Cardiac muscle cell (in vitro differentiated cells and primary cell): ENCODE measurements around the gene STX8. TPM values are rescaled to one million over a fixed set of nuclear protein-coding genes. Genes with fewer than 3 reads are reported as not detected.
"Not testable (repeated sequence)": the region's sequence is repeated elsewhere in the genome, so short reads cannot be mapped to it uniquely, and the experiment has no call there.

ENCODE experiments used
- DNase-seq, 2 donors: peaks; one replicate each; pipeline versions ENCODE4 v3.0.0 to v3.0.0-alpha.2; 2010 to 2017; ENCODE audit warnings: low read depth in 1 of 2, low spot score in 1 of 2
- H3K27ac ChIP-seq: fragments of 200-600 bp; sonication (generic); 2 replicates; pipeline ENCODE4 v1.5.1; 2016
- H3K27me3 ChIP-seq: fragments of 200-600 bp; sonication (generic); 2 replicates; pipeline ENCODE4 v1.6.0; 2016; ENCODE audit warnings: control low read depth
- H3K36me3 ChIP-seq: fragments of 200-600 bp; sonication (generic); 2 replicates; pipeline ENCODE4 v1.5.1; 2016; ENCODE audit warnings: control low read depth
- H3K4me1 ChIP-seq: fragments of 200-600 bp; sonication (generic); 2 replicates; pipeline ENCODE4 v1.8.1; 2017; ENCODE audit warnings: low read depth, mild to moderate bottlenecking, mixed run types
- H3K4me3 ChIP-seq: fragments of 200-600 bp; sonication (generic); 2 replicates; pipeline ENCODE4 v1.5.1; 2016; ENCODE audit warnings: mild to moderate bottlenecking
- H3K9me3 ChIP-seq: fragments of 200-600 bp; sonication (generic); 2 replicates; pipeline ENCODE4 v1.5.1; 2017; ENCODE audit warnings: low read depth, mild to moderate bottlenecking, control low read depth
- CTCF ChIP-seq: IDR thresholded peaks from 2 replicates; pipeline ENCODE4 v1.5.1; 2012; ENCODE audit warnings: low read depth, mild to moderate bottlenecking, low read length
- polyA plus RNA-seq: library from polyadenylated mRNA; unstranded; fragments of >200 nt; fragmentation: Nextera tagmentation; extraction: Ambion mirVana; gene quantifications from 2 replicates; pipeline ENCODE4 v1.2.1, GENCODE V29; 2016
- total RNA-seq: library from RNA; depleted of rRNA; stranded (reverse); fragments of >200 nt; gene quantifications from 2 replicates; pipeline ENCODE4 v1.2.3, GENCODE V29; 2016

The STX8 gene
- total and polyA plus RNA-seq, 2 experiments from 2014 or later: 46.9 to 95.2 TPM

GRCh38 chr17:9456330-9456729 is 119.3 kb downstream of the STX8 start:
- Histone ChIP-seq H3K27ac (no peak overlapping the region), H3K36me3 (no peaks in the 10 kb centered on the region), H3K9me3 (no peaks in the 10 kb centered on the region), H3K4me3 (no peak overlapping the region), H3K4me1 (no peaks in the 10 kb centered on the region), H3K27me3 (no peaks in the 10 kb centered on the region)
- no peak for DNase-seq
- no peak for TF ChIP-seq CTCF

- no peaks in the 10 kb centered on the region for H3K4me1 ChIP-seq
- no peak for TF ChIP-seq CTCF
- no peaks in the 10 kb centered on the region for H3K9me3 ChIP-seq
- no peak overlapping the region for H3K27ac ChIP-seq
- H3K36me3 ChIP-seq: no peaks in the 10 kb centered on the region
- DNase-seq: no peak
- no peak overlapping the region for H3K4me3 ChIP-seq
- H3K27me3 ChIP-seq: no peaks in the 10 kb centered on the region
Measured at GRCh38 chr17:9451934-9452333, 123.7 kb downstream of the STX8 start.

- H3K27me3 ChIP-seq, H3K9me3 ChIP-seq, DNase-seq, H3K27ac ChIP-seq, H3K36me3 ChIP-seq, H3K4me1 ChIP-seq, H3K4me3 ChIP-seq: not testable (repeated sequence)
Measured at GRCh38 chr17:9447298-9447697, 128.3 kb downstream of the STX8 start.

GRCh38 chr17:9446528-9446927 is 129.1 kb downstream of the STX8 start:
- Histone ChIP-seq H3K27ac (no peak overlapping the region), H3K36me3 (no peaks in the 10 kb centered on the region), H3K9me3 (no peaks in the 10 kb centered on the region), H3K4me3 (no peak overlapping the region), H3K27me3 (no peaks in the 10 kb centered on the region), H3K4me1 (no peaks in the 10 kb centered on the region)
- DNase-seq: peak in 1 of 2 donors; percentile 18
- TF ChIP-seq CTCF: no peak

GRCh38 chr17:9445424-9445823 is 130.2 kb downstream of the STX8 start:
- no peak for DNase-seq

GRCh38 chr17:9444687-9445086 is 130.9 kb downstream of the STX8 start:
- DNase-seq: no peak
- Histone ChIP-seq H3K36me3 (no peaks in the 10 kb centered on the region), H3K27ac (no peak overlapping the region), H3K9me3 (no peaks in the 10 kb centered on the region), H3K4me1 (no peaks in the 10 kb centered on the region), H3K27me3 (no peaks in the 10 kb centered on the region), H3K4me3 (no peak overlapping the region)
- TF ChIP-seq CTCF: no peak

More at GRCh38 chr17:9445424-9445823, 130.2 kb downstream of the STX8 start:
- H3K27me3 ChIP-seq: no peaks in the 10 kb centered on the region
- H3K36me3 ChIP-seq: no peaks in the 10 kb centered on the region
- H3K9me3 ChIP-seq: no peaks in the 10 kb centered on the region
- TF ChIP-seq CTCF: no peak
- H3K4me1 ChIP-seq: no peaks in the 10 kb centered on the region
- H3K27ac ChIP-seq: no peak overlapping the region
- no peak overlapping the region for H3K4me3 ChIP-seq
